Naive thymus-derived CD4-positive, alpha-beta T cell (primary cell): ENCODE results near the gene NDUFA8. TPM values are rescaled to one million over a fixed set of nuclear protein-coding genes. Genes with fewer than 3 reads are reported as not detected.

Source experiments
- ATAC-seq: fragments of 150-1000 bp; cut with Tn5 transposase; 2 replicates; pipeline ENCODE4 v1.10.0; 2021; ENCODE audit warnings: mild to moderate bottlenecking, moderate library complexity
- CTCF ChIA-PET: fragments of 350-600 bp; sonication (Branson Sonifier 250); formaldehyde crosslinking; loops from one replicate; lab custom pipeline; 2021; ENCODE audit warnings: antibody characterized with exemption; lab: Charles Lee
- POLR2A ChIA-PET: fragments of 350-600 bp; sonication (Branson Sonifier 250); formaldehyde crosslinking; loops from one replicate; lab custom pipeline; 2021; ENCODE audit warnings: antibody characterized with exemption, inconsistent platforms; lab: Charles Lee
- DNase-seq, 9 donors: peaks; one replicate each; pipeline versions ENCODE4 v3.0.0 to v3.0.0-alpha.2; 2020 to 2022; ENCODE audit warnings: mixed read lengths in 1 of 9
- H3K27ac ChIP-seq: one replicate; pipeline ENCODE4 v1.7.0; 2013; ENCODE audit warnings: mild to moderate bottlenecking, low read depth, low read length, moderate library complexity
- H3K27me3 ChIP-seq, 2 donors: one replicate each; pipeline ENCODE4 v1.7.0; 2013; ENCODE audit warnings: low read length in 2 of 2, mild to moderate bottlenecking in 2 of 2, moderate library complexity in 2 of 2; ENCODE audit not compliant: control insufficient read depth in 2 of 2, insufficient read depth in 2 of 2
- H3K36me3 ChIP-seq, 3 experiments: 1 replicate in 2 of 3; 2 replicates in 1 of 3; pipeline ENCODE4 v1.7.0; 2013; ENCODE audit warnings: low read length in 3 of 3, mild to moderate bottlenecking in 3 of 3, moderate library complexity in 1 of 3; ENCODE audit not compliant: insufficient read depth in 3 of 3, control insufficient read depth in 2 of 3
- H3K4me1 ChIP-seq, 2 donors: one replicate each; pipeline ENCODE4 v1.7.0; 2013; ENCODE audit warnings: low read length in 2 of 2, mild to moderate bottlenecking in 2 of 2, moderate library complexity in 1 of 2; ENCODE audit not compliant: control insufficient read depth in 2 of 2, insufficient read depth in 2 of 2
- H3K4me3 ChIP-seq: 2 replicates; pipeline ENCODE4 v1.7.0; 2013; ENCODE audit warnings: mild to moderate bottlenecking, low read length
- H3K9me3 ChIP-seq, 3 experiments: 1 replicate in 2 of 3; 2 replicates in 1 of 3; pipeline ENCODE4 v1.7.0; 2013; ENCODE audit warnings: low read length in 3 of 3; ENCODE audit not compliant: control insufficient read depth in 2 of 3
- H3K27ac Mint-ChIP-seq, 9 donors: one replicate each; pipeline ENCODE4 v1.8.0; 2020 to 2022; ENCODE audit warnings: mixed read lengths in 9 of 9, mild to moderate bottlenecking in 8 of 9, moderate library complexity in 5 of 9, inconsistent platforms in 2 of 9
- H3K27me3 Mint-ChIP-seq, 5 donors: one replicate each; pipeline ENCODE4 v1.8.0; 2021 to 2022; ENCODE audit warnings: mixed read lengths in 5 of 5, mild to moderate bottlenecking in 1 of 5
- H3K36me3 Mint-ChIP-seq, 5 donors: one replicate each; pipeline ENCODE4 v1.8.0; 2020 to 2022; ENCODE audit warnings: mixed read lengths in 5 of 5, mild to moderate bottlenecking in 3 of 5, inconsistent platforms in 1 of 5
- H3K4me1 Mint-ChIP-seq, 7 donors: one replicate each; pipeline ENCODE4 v1.8.0; 2020 to 2022; ENCODE audit warnings: mixed read lengths in 7 of 7, mild to moderate bottlenecking in 3 of 7, inconsistent platforms in 1 of 7
- H3K4me3 Mint-ChIP-seq, 10 donors: one replicate each; pipeline ENCODE4 v1.8.0; 2020 to 2022; ENCODE audit warnings: mild to moderate bottlenecking in 10 of 10, mixed read lengths in 10 of 10, moderate library complexity in 6 of 10, inconsistent platforms in 2 of 10
- H3K9me3 Mint-ChIP-seq, 11 donors: one replicate each; pipeline ENCODE4 v1.8.0; 2020 to 2022; ENCODE audit warnings: mixed read lengths in 11 of 11, mild to moderate bottlenecking in 4 of 11, inconsistent platforms in 1 of 11, moderate library complexity in 1 of 11
- intact Hi-C, 2 donors: fragments of 100-400 bp; cut with micrococcal nuclease; formaldehyde crosslinking; loops; one replicate each; pipeline ENCODE4 v1.15.1; 2023
- polyA plus RNA-seq, 2 donors: library from polyadenylated mRNA; unstranded; fragments of 300-500 nt; fragmentation: Illumina TruSeq; gene quantifications; one replicate each; pipeline ENCODE4 v1.2.3, GENCODE V29; 2021
- total RNA-seq, 6 experiments: library from RNA in 5 of 6; stranded (reverse) in 5 of 6; gene quantifications; 1 replicate in 5 of 6; 2 replicates in 1 of 6; pipeline ENCODE4 v1.2.3 and lab custom pipeline; 2021 to 2026

Gene NDUFA8
- total RNA-seq = 10 to 100 TPM in 4 of 5 experiments, 1 to 10 TPM in 1; 6.7 to 35.0 (median 15.6) TPM
- polyA plus RNA-seq = 10 to 100 TPM; 82.1 to 93.6 TPM
- 4.6 reads per million, percentile 22 among the genes with 10 or more reads in this experiment for total RNA-seq (lab: John Stamatoyannopoulos, UW)

DNA sequence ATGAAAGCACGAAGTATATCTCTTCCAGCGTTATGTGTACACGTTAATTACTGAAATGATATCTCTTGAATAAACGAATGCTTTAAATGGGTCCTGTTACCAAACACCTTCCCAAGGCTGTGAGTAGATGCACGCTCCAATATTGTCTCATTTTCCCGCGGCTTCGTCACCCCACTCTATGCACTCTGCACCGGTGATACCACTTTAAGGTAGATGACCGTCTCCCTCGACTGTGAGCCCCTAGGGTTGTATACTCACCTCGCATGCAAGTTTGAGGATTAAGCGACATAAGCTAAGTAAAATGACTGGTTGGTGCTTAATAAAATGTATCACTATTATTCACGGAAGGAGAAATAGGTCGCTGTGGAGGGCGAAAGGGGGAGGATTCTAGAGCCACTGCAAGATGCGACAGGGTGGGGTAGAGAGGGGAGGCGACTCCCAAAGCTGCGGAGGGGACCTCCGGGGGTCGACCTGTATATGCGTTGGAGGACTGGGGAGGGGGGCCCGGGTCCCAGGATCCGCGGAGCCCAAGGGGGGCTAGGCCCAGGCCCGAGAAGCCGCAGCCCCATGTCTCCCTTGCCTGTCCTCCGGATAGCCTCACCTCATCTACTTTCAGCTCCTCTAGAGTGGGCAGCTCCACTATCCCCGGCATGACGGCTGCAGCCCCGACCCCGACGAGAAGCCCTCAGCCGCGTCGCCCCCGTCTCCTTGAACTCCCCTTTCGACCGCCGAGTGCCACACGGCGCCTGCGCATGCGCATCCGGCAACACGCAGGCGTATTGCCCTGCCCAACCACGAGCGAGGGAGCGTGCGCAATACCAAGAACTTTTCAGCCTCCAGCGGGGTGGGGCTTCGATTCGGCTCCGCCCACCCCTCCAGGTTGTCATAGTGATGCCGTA is at the start of gene NDUFA8, which contains the start of gene MORN5:
NDUFA8 (minus strand) TSS at position 754 of the 899 bp plus-strand sequence; CDS start at position 652, 102 bp downstream.
MORN5 (plus strand) TSS at position 883 of the 899 bp plus-strand sequence. CDS start 65 bp downstream, outside the sequence.
- Histone ChIP-seq H3K4me1 (peaks cover 7% of the 10 kb centered on the region in 2 donors), H3K9me3 (no peaks in the 10 kb centered on the region), H3K36me3 (peaks cover 0 to 5% (median 0%) of the 10 kb centered on the region in 3 experiments), H3K27ac (peak within 1 kb of the TSS; percentile 88), H3K4me3 (peak within 1 kb of the TSS; percentile 74), H3K27me3 (no peaks in the 10 kb centered on the region)
- DNase-seq (peak; percentile 94 to 97 (median 96)), ATAC-seq (peak; percentile 98)
- H3K36me3 Mint-ChIP-seq = peaks cover 0 to 9% (median 5%) of the 10 kb centered on the region in 5 donors
- H3K4me1 Mint-ChIP-seq = peaks cover 23 to 51% (median 47%) of the 10 kb centered on the region in 7 donors
- H3K9me3 Mint-ChIP-seq = peaks cover 0 to 17% (median 6%) of the 10 kb centered on the region in 11 donors
- POLR2A ChIA-PET = interaction anchor here (0.7 to 1.4 kb wide), 3 partner anchors 11 to 105 kb away, joined by 3 to 5 read pairs (median 3); partner anchors contain the start of genes MRRF and RBM18
- CTCF ChIA-PET = interaction anchor here (1.3 to 2.8 kb wide), 2 partner anchors 14 to 60 kb away, joined by 5 to 7 read pairs; no protein-coding TSS in a partner anchor
- H3K27me3 Mint-ChIP-seq = peaks cover 8 to 25% (median 20%) of the 10 kb centered on the region in 5 donors
- H3K4me3 Mint-ChIP-seq = peak within 1 kb of the TSS; percentile 94 to 100 (median 99)
- H3K27ac Mint-ChIP-seq = peak within 1 kb of the TSS; percentile 90 to 99 (median 96)
- intact Hi-C loops = loop anchor here (1.0 to 5.0 kb wide), 7 partner anchors 56 to 748 kb away; partner anchors contain the start of genes TTLL11 (in 2 of the 2), MRRF (in 1 of the 2), PDCL (in 1 of the 2) and RBM18 (in 1 of the 2)

DNA sequence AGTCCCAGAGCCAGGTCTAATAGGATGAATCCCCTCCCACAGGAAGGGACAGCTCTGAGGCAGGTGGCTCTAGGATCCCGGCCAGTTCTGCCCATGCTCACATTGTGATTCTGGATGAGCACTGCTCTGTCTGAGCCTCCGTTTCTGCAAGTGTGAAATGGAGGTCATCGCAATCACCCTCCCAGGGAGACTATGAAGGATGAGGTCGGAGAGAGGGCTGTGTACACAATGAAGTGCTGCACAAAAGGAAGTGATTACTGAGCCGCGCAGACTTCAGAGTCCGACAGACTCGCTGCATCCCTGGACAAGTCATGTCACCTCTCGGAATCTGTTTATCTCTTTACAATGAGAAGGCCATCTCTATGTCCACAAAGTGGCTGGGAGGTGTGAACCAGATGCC is 47.5 kb upstream of the NDUFA8 start:
- Histone ChIP-seq H3K9me3 (no peaks in the 10 kb centered on the region), H3K4me3 (no peak overlapping the region), H3K27me3 (peaks cover 0 to 6% of the 10 kb centered on the region in 2 donors), H3K36me3 (no peaks in the 10 kb centered on the region), H3K4me1 (no peaks in the 10 kb centered on the region), H3K27ac (no peak overlapping the region)
- no peak overlapping the region for H3K4me3 Mint-ChIP-seq
- ATAC-seq (no peak), DNase-seq (no peak)
- ChIA-PET CTCF (no interaction called here), POLR2A (no interaction called here)
- no peaks in the 10 kb centered on the region for H3K4me1 Mint-ChIP-seq
- H3K27ac Mint-ChIP-seq = no peak overlapping the region
- no peaks in the 10 kb centered on the region for H3K36me3 Mint-ChIP-seq
- no peaks in the 10 kb centered on the region for H3K9me3 Mint-ChIP-seq
- intact Hi-C loops = no loop called here
- H3K27me3 Mint-ChIP-seq = peaks cover 17 to 45% (median 32%) of the 10 kb centered on the region in 5 donors

DNA sequence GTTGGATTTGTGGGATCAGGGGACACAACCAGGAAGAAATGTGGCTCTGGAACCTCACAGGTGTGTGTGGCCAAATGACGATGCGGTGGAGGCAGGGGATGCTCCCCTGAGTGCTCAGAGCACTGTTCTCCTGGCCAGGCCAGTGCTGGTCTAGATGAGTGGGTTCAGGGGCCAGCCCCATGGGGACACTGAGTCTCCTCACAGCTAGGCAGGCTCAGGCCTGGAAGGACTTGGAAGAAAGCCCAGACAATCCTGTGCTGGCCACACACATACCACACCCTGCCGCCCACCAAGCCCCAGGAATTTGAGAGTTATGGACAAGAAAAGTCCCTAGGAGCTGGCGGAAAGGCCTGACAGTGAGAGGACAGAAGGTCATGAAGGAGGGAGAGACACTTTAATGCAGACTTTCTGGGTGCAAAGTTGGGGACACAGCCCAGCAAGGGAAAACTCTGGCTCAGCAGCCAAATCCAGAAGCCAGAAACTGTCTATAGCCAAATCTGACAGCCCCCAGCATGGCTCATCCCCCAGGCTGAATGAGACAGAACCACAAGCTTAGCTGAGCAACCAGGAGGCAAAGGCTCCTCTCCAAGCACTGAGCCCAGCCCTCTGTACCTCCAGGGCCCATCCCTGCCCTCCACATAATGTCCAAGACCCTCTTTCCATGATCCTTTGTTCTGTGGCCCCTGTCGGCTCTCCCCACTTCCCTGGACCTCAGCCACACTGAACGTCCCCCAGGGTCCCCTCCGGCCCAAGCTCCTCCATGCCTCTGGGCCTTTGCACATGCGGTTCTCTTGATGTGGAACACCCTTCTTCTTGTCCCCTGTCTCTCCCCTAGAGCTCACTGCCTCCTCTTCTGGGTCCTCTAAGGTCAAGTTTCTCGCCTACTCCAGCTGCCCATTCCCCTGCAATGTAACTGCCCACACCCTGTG is 46.8 kb upstream of the NDUFA8 start:
- H3K27me3 ChIP-seq = no peaks in the 10 kb centered on the region
- no peaks in the 10 kb centered on the region for H3K4me1 ChIP-seq
- DNase-seq (no peak), ATAC-seq (no peak)
- Mint-ChIP-seq H3K9me3 (no peaks in the 10 kb centered on the region), H3K4me1 (no peaks in the 10 kb centered on the region), H3K36me3 (no peaks in the 10 kb centered on the region), H3K27me3 (peaks cover 10 to 39% (median 25%) of the 10 kb centered on the region in 5 donors), H3K4me3 (no peak overlapping the region), H3K27ac (no peak overlapping the region)
- POLR2A ChIA-PET = no interaction called here
- CTCF ChIA-PET = no interaction called here
- H3K36me3 ChIP-seq = no peaks in the 10 kb centered on the region
- intact Hi-C loops = no loop called here
- no peak overlapping the region for H3K27ac ChIP-seq
- no peaks in the 10 kb centered on the region for H3K9me3 ChIP-seq
- H3K4me3 ChIP-seq = no peak overlapping the region

DNA sequence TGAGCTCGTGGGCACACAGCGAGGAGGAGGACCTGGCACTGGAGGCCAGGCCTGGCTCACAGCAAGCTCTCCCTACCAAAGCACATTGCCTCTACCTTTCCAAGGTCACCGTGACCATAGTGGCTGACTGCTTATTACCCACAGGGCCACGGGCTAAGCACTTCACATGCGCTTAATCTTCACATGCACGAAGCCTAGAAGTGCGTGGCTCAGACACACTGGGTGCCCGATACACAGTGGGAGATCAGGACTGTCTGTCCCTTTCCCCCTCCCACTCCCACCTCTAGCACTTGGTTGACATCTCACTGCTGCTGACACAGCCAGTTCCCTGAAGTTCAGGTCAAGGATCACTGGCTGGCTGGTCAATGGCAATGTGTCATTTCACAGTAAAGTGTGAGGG is 45.6 kb upstream of the NDUFA8 start:
- peaks cover 1 to 27% (median 16%) of the 10 kb centered on the region in 5 donors for H3K27me3 Mint-ChIP-seq
- no peaks in the 10 kb centered on the region for H3K36me3 ChIP-seq
- no peak overlapping the region for H3K27ac Mint-ChIP-seq
- no peaks in the 10 kb centered on the region for H3K4me1 ChIP-seq
- ChIA-PET POLR2A (no interaction called here), CTCF (no interaction called here)
- H3K4me3 ChIP-seq = no peak overlapping the region
- H3K9me3 ChIP-seq = no peaks in the 10 kb centered on the region
- DNase-seq (no peak), ATAC-seq (no peak)
- intact Hi-C loops = no loop called here
- H3K27me3 ChIP-seq = no peaks in the 10 kb centered on the region
- H3K4me3 Mint-ChIP-seq = no peak overlapping the region
- H3K4me1 Mint-ChIP-seq = no peaks in the 10 kb centered on the region
- H3K36me3 Mint-ChIP-seq = no peaks in the 10 kb centered on the region
- no peaks in the 10 kb centered on the region for H3K9me3 Mint-ChIP-seq
- H3K27ac ChIP-seq = no peak overlapping the region

DNA sequence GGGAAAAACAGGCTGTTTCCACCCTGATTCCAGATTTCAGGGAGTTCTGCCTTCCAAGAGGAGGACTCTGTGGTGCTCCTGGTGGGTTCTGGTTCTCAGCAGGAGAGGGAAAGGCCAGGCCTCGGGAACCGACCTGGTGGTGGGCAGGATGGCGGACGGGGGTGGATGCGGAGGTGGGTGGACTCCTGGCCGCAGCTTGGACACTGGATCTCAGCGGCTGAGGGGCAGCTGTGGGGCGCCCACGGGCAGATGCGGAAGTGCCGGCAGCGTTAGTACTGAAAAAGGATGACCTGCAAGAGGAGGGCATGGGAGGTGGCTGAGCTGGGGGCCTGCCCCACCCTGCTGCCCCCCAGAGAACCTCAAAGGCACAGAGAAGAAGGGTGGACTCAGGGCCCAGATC is 44.9 kb upstream of the NDUFA8 start:
- H3K27me3 ChIP-seq = no peaks in the 10 kb centered on the region
- H3K27ac Mint-ChIP-seq = no peak overlapping the region
- CTCF ChIA-PET = no interaction called here

DNA sequence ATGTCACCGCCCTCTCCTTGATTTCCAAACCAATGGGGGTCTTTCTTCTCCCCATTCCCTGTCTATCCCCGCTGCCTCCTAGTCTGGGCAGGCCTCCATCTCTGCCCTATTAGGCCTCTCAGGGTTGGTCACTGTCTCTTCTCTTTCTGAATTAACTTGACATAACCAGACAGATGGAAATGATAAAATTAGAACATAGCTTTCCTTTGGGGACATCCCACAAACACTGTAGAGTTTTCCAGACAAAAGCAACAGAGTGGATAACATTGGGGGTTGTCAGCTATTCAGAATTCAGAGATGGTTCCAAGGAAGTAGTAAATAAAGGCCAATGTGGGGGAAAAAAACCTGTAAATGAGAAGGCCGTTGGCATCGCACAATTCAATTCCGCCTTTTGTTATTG is 44.5 kb upstream of the NDUFA8 start:
- ChIA-PET CTCF (no interaction called here), POLR2A (no interaction called here)
- H3K27me3 ChIP-seq = no peaks in the 10 kb centered on the region
- DNase-seq = no peak
- Mint-ChIP-seq H3K27ac (no peak overlapping the region), H3K9me3 (no peaks in the 10 kb centered on the region), H3K27me3 (peaks cover 0 to 15% (median 14%) of the 10 kb centered on the region in 5 donors), H3K4me1 (no peaks in the 10 kb centered on the region), H3K36me3 (no peaks in the 10 kb centered on the region), H3K4me3 (no peak overlapping the region)
- H3K27ac ChIP-seq = no peak overlapping the region
- intact Hi-C loops = no loop called here
- H3K9me3 ChIP-seq = no peaks in the 10 kb centered on the region
- no peaks in the 10 kb centered on the region for H3K36me3 ChIP-seq
- ATAC-seq = no peak
- H3K4me1 ChIP-seq = no peaks in the 10 kb centered on the region
- no peak overlapping the region for H3K4me3 ChIP-seq

More for the DNA sequence above, 44.9 kb upstream of the NDUFA8 start:
- Histone ChIP-seq H3K4me3 (no peak overlapping the region), H3K27ac (no peak overlapping the region), H3K9me3 (no peaks in the 10 kb centered on the region), H3K4me1 (no peaks in the 10 kb centered on the region), H3K36me3 (no peaks in the 10 kb centered on the region)
- no peak for ATAC-seq
- DNase-seq = no peak
- Mint-ChIP-seq H3K9me3 (no peaks in the 10 kb centered on the region), H3K4me3 (no peak overlapping the region), H3K36me3 (no peaks in the 10 kb centered on the region), H3K27me3 (peaks cover 0 to 20% (median 14%) of the 10 kb centered on the region in 5 donors), H3K4me1 (no peaks in the 10 kb centered on the region)
- intact Hi-C loops = no loop called here
- POLR2A ChIA-PET = no interaction called here
